SK-N-SH treated with all-trans-retinoic acid at 6 μM for 48 hours (cell line): ENCODE results near the gene ANLN.

ENCODE experiments used
- ARNTL ChIP-seq: fragments of 450-650 bp; formaldehyde crosslinking; IDR thresholded peaks from 2 replicates; pipeline ENCODE4 v1.5.0; 2020; ENCODE audit warnings: low read depth, mild to moderate bottlenecking, moderate library complexity, borderline replicate concordance
- BACH2 ChIP-seq: fragments of 250-450 bp; sonication (Bioruptor Pico); IDR thresholded peaks from 2 replicates; pipeline ENCODE4 v1.9.0; 2021; ENCODE audit warnings: mild to moderate bottlenecking, borderline replicate concordance
- GLIS3 ChIP-seq: fragments of 250-450 bp; sonication (Bioruptor Pico); IDR thresholded peaks from 2 replicates; pipeline ENCODE4 v1.5.0; 2020; ENCODE audit warnings: mild to moderate bottlenecking, moderate library complexity
- RARB ChIP-seq: fragments of 250-450 bp; sonication (Bioruptor Pico); IDR thresholded peaks from 2 replicates; pipeline ENCODE4 v1.8.0; 2021; ENCODE audit warnings: mild to moderate bottlenecking, moderate library complexity
- TCF4 ChIP-seq: fragments of 250-450 bp; sonication (Bioruptor Pico); IDR thresholded peaks from 2 replicates; pipeline ENCODE4 v1.8.0; 2021; ENCODE audit warnings: mild to moderate bottlenecking, moderate library complexity, borderline replicate concordance
- TOX ChIP-seq: fragments of 250-450 bp; sonication (Bioruptor Pico); IDR thresholded peaks from 2 replicates; pipeline ENCODE4 v1.8.0; 2021; ENCODE audit warnings: mild to moderate bottlenecking, moderate library complexity, borderline replicate concordance
- TF ChIP-seq, protein P1 (sequence below): fragments of 250-450 bp; sonication (Bioruptor Pico); IDR thresholded peaks from 2 replicates; pipeline ENCODE4 v1.8.0; 2020; ENCODE audit warnings: mild to moderate bottlenecking, moderate library complexity, borderline replicate concordance

DNA sequence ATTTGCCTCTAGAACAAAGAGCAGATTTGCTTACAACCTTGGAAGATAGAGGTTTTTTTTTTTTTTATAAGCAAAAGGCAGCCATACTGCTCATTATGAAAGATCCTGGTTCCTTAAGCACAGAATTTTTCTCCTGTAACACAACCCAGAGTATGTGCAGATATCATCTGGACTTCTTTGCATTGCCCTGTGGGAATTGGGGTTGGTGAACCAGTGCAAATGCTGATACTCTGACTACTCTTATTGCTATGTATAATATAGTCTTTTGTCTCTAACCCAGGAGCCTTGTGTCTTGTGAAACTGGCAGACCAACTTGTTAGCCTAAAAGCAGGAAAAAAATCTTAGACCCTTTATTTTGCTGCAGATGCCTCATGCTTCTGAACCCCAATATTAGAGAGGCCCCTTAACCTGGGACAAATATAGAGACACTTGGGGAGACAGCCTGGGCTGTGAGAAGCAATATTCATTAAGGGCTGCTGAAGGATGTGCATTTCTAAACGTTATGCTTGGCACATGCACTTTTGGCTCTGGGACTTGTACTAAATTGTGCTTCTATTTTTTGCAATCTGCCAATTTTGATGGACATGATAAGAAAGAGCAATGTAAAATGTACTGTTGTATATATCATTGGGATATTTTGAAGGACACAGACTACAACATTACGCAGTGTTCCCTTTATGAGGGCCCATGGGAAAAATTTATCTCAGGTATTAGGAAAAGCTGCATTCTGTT lies 78.9 kb downstream of the ANLN start:
- TF ChIP-seq, protein P1, sequence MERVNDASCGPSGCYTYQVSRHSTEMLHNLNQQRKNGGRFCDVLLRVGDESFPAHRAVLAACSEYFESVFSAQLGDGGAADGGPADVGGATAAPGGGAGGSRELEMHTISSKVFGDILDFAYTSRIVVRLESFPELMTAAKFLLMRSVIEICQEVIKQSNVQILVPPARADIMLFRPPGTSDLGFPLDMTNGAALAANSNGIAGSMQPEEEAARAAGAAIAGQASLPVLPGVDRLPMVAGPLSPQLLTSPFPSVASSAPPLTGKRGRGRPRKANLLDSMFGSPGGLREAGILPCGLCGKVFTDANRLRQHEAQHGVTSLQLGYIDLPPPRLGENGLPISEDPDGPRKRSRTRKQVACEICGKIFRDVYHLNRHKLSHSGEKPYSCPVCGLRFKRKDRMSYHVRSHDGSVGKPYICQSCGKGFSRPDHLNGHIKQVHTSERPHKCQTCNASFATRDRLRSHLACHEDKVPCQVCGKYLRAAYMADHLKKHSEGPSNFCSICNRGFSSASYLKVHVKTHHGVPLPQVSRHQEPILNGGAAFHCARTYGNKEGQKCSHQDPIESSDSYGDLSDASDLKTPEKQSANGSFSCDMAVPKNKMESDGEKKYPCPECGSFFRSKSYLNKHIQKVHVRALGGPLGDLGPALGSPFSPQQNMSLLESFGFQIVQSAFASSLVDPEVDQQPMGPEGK (CRISPR knock-in tag), result no peak
- TF ChIP-seq ARNTL (CRISPR knock-in tag) (no peak), TCF4 (CRISPR knock-in tag) (no peak), TOX (no peak), GLIS3 (CRISPR knock-in tag) (no peak), BACH2 (no peak), RARB (CRISPR knock-in tag) (no peak)
